Activated CD4-positive, alpha-beta T cell treated with anti-CD3 and anti-CD28 coated beads, Interleukin-2, amount 50 U/mL, for 16 hours (primary cell): Measurements from ENCODE around the gene SLC5A6.

ENCODE experiments used
- DNase-seq: peaks from one replicate; pipeline ENCODE4 v3.0.0-alpha.2; 2020

The SLC5A6 gene

GRCh38 chr2:27211943-27212625, at the start of gene SLC5A6, which contains the start of gene ATRAID:
SLC5A6 (minus strand) TSS chr2:27212268; CDS start chr2:27207650, 4,618 bp downstream.
ATRAID (plus strand) TSS chr2:27212041; CDS start chr2:27212369, 328 bp downstream.
- DNase-seq: peak; percentile 90

GRCh38 chr2:27261241-27261925, 49.3 kb upstream of the SLC5A6 start:
- DNase-seq: no peak

- no peak for DNase-seq
Measured at GRCh38 chr2:27258051-27258450, 46.0 kb upstream of the SLC5A6 start.

- DNase-seq: no peak
Measured at GRCh38 chr2:27256855-27257454, 44.9 kb upstream of the SLC5A6 start.

GRCh38 chr2:27255660-27256059, 43.6 kb upstream of the SLC5A6 start:
- DNase-seq: no peak

GRCh38 chr2:27255187-27255586, 43.1 kb upstream of the SLC5A6 start:
- no peak for DNase-seq

- no peak for DNase-seq
Measured at GRCh38 chr2:27251766-27252165, 39.7 kb upstream of the SLC5A6 start.

GRCh38 chr2:27250652-27251379, 38.7 kb upstream of the SLC5A6 start:
- DNase-seq: no peak

- peak; percentile 60 for DNase-seq
Measured at GRCh38 chr2:27249891-27250651, 38.0 kb upstream of the SLC5A6 start.

GRCh38 chr2:27249159-27249890, 37.3 kb upstream of the SLC5A6 start:
- DNase-seq: no peak

GRCh38 chr2:27247893-27248292, 35.8 kb upstream of the SLC5A6 start:
- DNase-seq: no peak

- DNase-seq: no peak
Measured at GRCh38 chr2:27245626-27246025, 33.6 kb upstream of the SLC5A6 start.

- DNase-seq: no peak
Measured at GRCh38 chr2:27245116-27245515, 33.0 kb upstream of the SLC5A6 start.

- no peak for DNase-seq
Measured at GRCh38 chr2:27243391-27244130, 31.5 kb upstream of the SLC5A6 start.

GRCh38 chr2:27242614-27242951, 30.5 kb upstream of the SLC5A6 start:
- no peak for DNase-seq

- DNase-seq: no peak
Measured at GRCh38 chr2:27241761-27242613, 29.9 kb upstream of the SLC5A6 start.

GRCh38 chr2:27240406-27240805, 28.3 kb upstream of the SLC5A6 start:
- DNase-seq: no peak

- no peak for DNase-seq
Measured at GRCh38 chr2:27238976-27239375, 26.9 kb upstream of the SLC5A6 start.

GRCh38 chr2:27237341-27237945, 25.4 kb upstream of the SLC5A6 start:
- DNase-seq: no peak

GRCh38 chr2:27236626-27237025, 24.6 kb upstream of the SLC5A6 start:
- no peak for DNase-seq
